Stimulated activated CD8-positive, alpha-beta memory T cell treated with anti-CD3 and anti-CD28 coated beads, Interleukin-15, amount 100 ng/mL, for 4 hours (primary cell): ENCODE results near the gene UQCC2.

Experiments used
- DNase-seq, 2 donors: peaks; one replicate each; pipeline ENCODE4 v3.0.0-alpha.2; 2020; ENCODE audit warnings: low read depth in 2 of 2

The UQCC2 gene

DNA sequence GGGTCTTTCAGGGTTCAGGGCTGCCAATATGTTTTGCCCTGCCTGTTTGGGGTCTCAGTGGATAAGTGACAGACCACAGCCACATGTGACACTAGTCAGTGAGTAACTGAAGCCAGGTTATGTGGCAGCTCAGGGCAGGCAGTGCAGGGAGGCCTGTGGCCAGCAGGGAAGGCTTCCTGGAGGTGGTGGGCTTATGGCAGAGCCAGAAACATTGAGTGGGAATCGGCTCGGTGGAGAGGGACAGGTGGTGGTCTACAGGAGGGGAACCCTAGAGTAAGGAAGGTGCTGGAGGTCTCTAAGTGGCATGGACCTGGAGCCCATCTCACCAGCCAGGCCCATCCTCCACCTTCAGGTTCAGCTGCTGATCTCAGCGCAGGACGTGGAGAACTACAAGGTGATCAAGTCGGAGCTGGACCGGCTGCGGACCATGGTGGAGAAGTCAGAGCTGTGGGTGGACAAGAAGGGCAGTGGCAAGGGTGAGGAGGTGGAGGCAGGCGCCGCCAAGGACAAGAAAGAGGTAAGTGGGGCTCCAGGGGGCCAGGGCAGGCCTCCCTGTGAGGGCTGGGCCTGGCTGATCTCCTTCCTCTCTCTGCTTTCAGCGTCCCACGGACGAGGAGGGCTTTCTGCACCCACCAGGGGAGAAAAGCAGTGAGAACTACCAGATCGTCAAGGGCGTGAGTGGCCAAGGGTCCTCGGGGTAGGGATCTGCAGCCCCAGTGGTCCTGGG is 34.9 kb downstream of the UQCC2 start:
- no peak for DNase-seq

DNA sequence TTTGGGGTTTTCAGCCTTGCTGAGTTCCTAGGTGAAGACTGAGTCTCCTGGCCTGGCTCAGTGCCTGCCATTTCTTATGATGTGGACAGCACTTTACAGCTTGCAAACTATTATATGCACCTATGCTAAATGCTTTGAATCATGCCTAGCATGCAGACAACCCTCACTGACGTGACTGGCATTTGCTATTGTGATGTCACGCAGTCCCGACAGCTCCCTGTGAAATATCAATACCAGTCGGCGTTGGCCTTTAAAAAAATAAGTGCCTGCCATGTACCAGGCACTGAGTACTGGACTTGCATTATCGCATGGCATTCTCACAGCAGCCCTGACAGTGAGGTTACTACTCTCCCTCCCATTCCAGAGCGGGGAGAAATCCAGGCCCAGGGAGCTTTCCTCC is 35.5 kb downstream of the UQCC2 start:
- no peak for DNase-seq

DNA sequence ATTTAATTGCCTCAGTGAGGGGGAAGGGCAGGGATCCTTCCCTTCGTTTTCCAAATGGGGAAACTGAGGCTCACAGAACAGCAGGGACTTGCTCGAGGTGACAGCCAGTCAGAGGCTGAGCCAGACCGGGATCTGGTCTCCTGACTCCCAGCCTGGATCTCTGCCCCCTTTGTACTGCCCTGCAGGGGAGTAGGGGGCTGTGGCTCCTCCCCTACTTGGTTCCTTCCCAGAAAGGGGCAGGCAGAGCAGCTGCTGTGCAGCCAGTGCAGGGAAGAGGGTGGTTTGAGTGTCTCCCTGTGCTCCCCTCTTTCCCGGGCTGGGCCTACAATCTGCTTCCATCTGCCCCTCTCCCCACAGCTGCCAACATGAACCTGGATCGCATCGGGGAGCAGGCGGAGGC is 37.6 kb downstream of the UQCC2 start:
- DNase-seq, result no peak

DNA sequence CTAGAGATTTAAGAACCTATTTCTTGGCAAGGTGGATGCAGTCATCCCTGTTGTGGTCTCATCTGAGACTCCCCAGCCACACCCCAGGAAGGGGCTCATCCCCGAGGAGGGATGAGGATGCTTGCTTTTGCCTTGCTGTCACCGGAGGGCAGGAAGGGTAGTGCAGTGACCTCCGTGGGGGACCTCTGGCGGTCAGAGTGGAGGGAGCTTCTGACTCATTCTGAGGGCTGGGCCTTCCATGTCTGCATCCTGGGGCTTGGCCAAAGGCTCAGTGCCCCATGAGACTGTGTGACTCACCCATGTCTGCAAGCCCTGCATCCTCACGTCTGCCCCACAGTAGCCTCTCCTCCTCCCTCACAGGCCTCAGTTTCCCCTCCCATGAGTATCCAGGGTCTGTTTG is 38.7 kb downstream of the UQCC2 start:
- DNase-seq, result no peak

DNA sequence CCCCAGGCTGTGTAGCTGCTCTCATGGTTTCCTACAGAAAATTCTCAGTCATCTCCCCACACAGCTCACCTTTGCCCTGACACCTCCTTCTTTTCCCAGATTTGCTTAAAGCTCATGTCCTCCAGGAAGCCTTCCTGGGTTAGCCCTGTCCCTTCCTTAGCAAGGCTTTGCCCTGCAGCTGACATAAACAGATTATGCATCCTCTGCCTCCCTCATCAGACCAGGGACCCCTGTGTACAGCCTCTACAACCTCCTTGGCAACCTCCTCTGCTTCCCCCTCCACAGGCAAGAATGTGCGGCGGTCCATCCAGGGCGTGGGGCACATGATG is 39.8 kb downstream of the UQCC2 start:
- DNase-seq, result no peak

DNA sequence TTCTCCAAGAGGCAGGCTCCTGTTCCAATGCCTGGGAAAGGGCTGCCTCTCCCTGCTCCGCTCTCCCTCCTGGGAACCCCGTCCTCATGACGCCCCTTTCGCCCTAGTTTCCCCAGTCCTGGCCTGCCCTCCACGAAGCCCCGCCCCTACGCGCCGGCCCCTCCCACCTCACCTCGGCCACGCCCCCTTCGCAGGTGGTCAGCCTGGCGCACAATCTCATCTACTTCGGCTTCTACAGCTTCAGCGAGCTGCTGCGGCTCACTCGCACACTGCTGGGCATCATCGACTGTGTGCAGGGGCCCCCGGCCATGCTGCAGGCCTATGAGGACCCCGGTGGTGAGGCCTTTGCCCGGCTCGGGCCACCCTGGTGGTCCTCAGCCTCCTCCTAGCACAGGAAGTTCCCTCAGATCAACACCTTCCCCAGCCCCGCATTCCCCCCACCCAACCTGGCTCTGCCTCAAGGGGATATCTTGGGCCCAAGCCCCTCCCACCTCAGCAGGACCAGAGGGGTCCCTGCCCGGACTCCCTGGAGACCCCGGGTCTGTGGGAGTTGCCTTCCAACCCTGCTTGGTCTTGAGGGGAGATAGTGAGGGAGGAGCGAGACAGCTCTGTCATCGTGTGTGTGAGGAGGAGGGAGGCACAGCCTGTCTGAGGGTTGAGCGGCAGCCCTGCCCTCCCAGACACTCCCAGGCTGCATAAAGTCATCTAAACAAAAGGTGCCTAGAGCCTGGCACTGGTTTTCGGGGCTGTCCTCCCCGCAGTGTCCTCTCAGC is 40.3 kb downstream of the UQCC2 start:
- DNase-seq, result no peak

DNA sequence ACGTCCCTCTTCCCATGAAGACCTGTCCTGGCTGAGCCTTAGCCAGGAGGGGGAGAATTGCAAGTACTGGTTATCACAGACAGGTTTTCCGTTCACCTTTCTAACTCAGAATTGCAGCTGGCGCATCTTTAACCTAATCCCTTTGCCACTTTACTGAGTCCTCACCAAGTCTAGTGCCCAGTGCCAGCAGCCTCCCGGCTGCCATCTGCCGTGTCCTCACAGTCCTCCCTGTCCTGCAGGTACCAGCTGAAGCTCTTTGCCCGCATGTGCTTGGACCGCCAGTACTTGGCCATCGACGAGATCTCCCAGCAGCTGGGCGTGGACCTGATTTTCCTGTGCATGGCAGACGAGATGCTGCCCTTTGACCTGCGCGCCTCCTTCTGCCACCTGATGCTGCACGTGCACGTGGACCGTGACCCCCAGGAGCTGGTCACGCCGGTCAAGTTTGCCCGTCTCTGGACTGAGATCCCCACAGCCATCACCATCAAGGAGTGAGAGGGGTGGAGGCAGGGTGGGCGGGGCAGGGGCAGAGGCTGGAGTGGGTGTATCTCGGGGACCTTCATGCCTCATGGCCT is 41.3 kb downstream of the UQCC2 start:
- DNase-seq, result no peak

DNA sequence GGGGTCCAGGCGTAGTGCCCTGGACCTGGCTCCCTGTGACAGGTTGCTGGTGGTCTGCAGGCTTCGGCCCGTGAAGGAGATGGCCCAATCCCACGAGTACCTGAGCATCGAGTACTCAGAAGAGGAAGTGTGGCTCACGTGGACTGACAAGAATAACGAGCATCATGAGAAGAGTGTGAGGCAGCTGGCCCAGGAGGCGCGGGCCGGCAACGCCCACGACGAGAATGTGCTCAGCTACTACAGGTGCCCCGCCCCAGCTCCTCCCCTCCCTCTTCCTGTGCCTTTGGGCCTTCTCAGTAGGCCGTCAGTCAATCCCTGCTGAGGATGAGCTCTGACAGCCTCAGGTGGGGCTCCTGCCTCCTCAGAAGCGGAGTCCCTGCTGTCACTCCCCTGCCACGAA is 42.6 kb downstream of the UQCC2 start:
- no peak for DNase-seq

DNA sequence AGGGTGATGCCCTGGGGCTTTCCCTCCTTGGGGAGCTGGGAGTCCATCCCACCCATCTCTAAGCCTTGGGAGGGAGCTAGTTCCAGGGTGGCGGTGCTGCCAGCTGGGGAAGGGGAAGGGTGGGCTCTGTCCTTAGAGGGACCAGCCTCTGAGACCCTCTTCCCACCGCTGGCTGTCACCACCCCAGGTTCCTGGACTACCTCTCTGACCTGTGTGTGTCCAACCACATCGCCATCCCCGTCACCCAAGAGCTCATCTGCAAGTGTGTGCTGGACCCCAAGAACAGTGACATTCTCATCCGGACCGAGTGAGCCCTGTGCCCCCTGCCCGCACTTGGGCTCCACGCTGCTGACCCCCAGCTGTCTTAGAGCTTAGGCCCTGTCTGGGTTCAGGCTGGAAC is 43.2 kb downstream of the UQCC2 start:
- no peak for DNase-seq

DNA sequence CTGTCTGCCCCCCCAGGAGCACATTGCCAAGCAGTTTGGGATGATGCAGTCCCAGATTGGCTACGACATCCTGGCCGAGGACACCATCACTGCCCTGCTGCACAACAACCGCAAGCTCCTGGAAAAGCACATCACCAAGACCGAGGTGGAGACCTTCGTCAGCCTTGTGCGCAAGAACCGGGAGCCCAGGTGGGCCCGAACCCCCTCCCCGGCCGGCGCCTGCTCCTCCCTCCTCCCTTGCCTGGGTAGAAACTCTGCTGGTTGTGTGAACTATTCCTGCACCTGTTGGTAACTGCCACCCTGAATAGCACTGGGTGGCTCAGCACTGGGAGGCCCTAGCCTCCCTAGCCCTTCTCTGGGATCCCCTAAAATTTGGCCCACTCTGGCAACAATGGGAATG is 43.7 kb downstream of the UQCC2 start:
- DNase-seq, result no peak

DNA sequence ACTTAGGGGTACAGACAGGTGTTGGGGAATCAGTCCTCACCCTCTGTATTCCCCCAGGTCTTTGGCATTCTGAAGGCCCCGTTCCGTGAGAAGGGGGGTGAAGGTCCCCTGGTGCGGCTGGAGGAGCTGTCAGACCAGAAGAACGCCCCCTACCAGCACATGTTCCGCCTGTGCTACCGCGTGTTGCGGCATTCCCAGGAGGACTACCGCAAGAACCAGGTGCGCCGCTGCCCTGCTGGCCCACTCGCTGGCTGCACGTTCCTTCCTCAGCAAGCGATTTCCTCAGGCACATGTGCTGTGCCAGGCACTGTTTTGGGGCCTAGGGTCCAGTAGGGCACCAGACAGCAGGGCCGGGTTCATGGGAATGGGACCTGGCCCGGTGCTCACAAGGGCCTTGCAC is 44.4 kb downstream of the UQCC2 start:
- no peak for DNase-seq

DNA sequence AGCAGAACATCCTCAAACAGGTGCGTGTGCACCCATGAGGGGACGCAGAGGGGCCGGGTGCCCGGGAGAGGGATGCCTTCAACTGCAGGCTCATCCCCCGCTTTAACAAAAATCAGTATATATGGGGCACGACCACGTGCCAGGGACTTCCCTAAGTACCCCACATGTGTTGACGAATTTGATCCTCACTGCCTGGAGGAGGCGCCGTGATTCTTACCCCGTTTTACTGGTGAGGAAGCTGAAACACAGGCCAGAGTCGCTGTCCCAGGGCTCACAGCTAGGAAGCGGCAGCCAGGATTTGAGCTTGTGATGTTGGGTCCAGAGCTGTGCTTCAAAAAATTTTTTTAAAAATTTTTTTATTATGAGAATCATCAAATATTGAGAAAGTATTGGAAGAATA is 45.5 kb downstream of the UQCC2 start:
- no peak for DNase-seq

DNA sequence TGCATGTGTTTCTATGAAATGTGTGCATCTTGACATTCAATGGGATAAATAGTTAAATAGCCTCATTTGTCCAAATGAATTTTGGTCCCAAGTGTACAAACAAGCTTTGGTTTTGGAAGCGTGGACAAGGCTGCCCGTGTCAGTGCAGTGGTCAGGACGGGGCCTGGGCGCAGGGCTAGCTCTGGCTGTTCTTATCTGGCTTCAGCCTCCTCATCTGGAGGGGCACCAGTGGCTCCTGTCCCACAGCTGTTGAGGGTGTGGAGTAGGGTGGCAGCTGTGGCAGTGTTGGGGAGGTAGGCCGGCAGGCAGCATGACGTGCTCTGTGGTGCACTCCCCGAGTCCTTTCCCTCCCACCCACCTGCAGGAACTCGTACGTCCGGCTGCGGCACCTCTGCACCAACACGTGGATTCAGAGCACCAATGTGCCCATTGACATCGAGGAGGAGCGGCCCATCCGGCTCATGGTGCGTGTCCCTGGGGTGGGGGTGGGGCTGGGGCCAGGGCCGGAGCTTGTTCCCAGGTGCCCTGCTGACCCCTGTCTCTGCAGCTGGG is 46.9 kb downstream of the UQCC2 start:
- DNase-seq, result no peak

DNA sequence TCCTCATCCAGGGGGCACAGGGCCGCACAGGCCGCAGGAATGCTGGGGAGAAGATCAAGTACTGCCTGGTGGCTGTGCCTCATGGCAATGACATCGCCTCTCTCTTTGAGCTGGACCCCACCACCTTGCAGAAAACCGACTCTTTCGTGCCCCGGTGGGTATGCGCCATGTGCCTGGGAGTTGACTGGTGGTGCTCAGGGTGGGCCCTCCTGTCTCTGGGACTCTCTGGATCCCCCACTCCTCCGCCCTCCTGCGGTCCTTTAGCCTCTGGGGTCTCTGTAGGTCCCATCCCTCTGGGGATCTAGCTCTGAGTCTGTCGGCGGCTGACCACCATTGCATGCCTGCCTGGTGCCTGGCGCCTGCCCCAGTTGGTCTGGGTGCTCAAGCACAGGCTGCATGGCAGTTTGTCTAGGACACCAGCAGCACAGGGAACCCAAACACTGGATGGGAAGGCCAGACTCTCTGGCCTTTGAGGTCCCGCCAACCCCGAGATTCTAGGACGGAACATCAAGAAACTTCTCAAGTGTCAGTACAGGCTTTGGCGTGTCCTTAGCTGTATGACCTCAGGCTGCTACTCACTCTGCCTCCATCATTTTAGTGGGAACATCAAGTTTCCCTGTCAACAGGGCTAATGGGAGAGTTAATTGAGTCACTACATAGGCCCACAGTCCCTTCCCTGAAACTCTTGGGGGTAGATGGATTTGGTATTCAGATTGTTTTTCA is 47.6 kb downstream of the UQCC2 start:
- DNase-seq, result no peak

DNA sequence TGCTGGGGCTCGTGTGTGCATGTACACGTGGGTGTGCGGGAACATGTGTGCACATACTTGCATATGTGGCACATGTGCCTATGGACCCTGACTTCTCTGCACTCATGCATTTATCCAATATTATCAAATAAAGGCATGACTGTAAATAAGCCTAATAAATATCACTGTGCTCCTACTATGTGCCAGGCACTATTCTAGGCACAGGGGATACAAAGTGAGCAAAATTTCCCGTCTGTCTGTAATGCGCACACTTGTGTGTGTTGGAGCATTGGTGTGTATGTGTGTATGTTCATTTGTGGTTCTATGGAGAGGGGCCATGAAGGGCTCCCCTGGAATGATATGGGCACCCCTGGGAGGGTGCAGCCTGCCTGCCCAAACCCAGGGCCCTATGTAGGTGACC is 48.5 kb downstream of the UQCC2 start:
- no peak for DNase-seq

DNA sequence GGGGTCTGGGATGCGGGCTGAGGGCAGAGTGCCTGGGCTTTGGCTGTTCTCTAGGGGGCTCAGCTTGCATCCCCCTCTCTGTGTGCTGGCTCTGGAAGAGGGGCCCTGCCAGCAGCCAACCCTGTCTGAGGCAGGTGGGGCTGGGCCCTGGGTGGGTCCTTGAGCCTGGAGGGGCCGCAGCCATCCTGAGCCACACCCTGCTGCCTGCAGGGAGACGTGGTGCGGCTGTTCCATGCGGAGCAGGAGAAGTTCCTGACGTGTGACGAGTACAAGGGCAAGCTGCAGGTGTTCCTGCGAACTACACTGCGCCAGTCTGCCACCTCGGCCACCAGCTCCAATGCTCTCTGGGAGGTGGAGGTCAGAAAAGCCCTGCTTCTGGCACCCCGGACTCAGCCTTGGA is 49.2 kb downstream of the UQCC2 start:
- no peak for DNase-seq

DNA sequence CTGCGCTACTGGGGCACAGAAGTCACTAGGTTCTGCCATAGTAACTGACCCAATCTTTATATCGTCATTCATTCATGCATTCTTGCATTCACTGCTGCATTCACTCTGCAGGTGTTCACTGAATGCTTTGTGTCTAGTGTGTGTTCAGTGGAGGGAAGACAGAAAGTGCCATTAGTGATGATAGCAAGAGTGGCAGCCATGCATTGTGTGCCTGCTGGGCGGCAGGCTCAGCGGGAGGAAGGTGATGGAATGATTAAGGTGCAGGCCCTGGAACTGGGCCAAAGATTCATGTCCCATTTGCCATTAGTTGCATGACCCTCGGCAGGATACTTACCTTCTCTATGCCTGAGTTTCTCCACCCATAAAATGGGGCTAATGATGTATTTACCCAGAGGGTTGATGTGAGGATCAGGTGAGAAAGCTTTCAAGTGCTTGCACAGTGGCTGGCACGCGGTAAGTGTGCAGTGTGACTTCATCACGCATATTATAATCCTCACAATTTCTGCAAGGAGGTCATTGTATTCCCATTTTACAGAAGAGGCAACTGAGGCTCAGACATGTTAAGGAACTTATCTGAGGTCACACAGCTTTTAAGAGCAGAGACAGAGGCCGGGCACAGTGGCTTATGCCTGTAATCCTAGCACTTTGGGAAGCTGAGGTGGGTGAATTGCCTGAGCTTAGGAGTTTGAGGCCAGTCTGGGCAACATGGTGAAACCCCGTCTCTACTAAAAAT is 50.2 kb downstream of the UQCC2 start:
- DNase-seq, result no peak

DNA sequence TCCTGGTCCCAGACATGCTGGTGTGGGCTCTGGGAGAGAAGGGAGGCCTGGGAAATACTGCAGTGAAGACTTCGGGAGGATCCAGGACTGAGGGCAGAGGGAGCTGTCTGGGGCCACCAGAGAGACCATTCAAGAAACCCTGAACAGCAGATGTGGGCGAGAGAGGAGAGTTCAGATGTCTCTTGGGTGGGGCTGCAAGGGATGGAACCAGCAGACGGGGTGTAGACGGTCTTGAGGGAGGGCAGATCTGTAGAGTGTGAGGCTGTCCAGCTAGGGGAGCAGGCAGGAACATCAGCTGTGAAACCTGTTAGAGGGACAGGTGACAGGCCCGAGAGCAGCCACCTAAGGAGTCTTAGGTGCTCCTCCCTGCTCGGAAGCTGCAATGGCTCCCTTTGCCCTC is 51.5 kb downstream of the UQCC2 start:
- no peak for DNase-seq

DNA sequence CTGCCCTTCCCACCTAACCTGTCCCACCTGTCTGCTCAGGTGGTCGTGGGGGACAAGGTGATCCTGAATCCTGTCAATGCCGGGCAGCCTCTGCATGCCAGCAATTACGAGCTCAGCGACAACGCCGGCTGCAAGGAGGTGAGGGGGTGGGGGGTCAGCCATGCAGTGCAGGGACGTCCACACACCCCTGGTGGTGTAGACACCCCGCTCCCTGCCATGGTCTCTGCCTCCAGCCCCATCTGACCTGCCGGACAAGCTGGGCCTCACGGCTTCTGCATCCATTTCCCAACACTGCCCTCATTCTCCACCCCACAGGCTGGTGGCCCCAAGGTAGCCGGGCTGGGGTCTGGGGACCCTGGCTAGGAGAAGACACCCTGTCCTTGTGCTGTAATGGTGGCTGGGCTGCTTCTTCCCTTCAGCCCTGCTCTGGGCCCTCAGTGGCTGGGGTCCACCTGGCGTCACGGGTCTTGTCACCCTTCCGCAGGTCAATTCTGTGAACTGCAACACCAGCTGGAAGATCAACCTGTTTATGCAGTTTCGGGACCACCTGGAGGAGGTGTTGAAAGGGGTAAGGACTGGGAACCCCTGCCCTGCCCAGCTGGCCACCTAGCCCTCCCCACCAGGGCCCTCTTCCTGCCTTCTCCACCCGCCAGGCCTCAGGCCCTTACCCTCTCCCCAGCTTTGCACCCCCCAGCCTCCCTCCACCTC is 52.4 kb downstream of the UQCC2 start:
- no peak for DNase-seq

DNA sequence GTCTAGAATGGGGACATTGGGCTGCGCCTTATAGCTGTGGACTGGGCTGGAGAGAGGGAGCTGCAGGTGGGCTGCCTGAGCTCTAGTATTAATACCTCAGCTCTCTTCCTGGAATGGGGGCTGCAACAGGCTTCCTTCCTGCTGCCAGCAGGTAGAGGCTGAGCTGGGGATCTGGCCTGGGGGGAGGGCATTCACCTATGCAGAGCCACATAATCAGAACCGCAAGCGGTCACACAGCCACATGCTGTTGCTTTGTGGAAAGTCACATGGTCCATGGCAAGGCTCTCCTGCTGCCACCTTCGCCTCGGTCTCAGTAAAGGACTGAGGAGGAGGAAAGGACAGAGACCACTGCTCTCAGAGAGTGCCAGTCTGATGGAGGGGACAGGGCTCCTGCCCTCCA is 54.7 kb downstream of the UQCC2 start:
- DNase-seq, result no peak
